Measurements from ENCODE around the gene ZNF358.
"Not testable (repeated sequence)": the region's sequence is repeated elsewhere in the genome, so short reads cannot be mapped to it uniquely, and the experiment has no call there.

Gene ZNF358

DNA sequence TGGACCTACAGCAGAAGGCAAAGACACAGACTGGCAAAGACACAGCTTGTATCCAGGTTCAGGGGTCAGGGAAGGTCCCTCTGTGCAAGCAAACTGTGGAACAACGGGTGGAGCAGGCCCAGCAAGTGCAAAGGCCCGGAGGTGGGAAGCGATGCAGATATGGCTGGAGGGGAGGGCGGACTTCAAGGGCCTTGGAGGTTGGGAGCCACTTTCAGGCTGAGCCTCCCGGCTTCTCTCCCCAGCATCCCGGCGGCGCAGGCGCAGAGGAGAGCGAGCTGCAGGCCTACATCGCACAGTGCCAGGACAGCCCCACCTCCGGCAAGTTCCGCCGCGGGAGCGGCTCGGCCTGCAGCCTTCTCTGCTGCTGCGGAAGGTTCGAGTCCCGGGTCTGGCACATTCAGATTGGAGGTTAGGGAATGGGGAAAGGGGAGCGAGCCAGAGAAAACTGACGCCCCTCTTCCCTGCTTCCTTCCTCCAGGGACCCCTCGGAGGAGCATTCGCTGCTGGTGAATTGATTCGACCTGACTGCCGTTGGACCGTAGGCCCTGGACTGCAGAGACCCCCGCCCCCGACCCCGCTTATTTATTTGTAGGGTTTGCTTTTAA lies 17.5 kb downstream of the ZNF358 start:
- FAIRE-seq, result no peak
- no peak for DNase-seq (ENCODE audit: insufficient read length, low spot score)
- TF ChIP-seq, protein P1, sequence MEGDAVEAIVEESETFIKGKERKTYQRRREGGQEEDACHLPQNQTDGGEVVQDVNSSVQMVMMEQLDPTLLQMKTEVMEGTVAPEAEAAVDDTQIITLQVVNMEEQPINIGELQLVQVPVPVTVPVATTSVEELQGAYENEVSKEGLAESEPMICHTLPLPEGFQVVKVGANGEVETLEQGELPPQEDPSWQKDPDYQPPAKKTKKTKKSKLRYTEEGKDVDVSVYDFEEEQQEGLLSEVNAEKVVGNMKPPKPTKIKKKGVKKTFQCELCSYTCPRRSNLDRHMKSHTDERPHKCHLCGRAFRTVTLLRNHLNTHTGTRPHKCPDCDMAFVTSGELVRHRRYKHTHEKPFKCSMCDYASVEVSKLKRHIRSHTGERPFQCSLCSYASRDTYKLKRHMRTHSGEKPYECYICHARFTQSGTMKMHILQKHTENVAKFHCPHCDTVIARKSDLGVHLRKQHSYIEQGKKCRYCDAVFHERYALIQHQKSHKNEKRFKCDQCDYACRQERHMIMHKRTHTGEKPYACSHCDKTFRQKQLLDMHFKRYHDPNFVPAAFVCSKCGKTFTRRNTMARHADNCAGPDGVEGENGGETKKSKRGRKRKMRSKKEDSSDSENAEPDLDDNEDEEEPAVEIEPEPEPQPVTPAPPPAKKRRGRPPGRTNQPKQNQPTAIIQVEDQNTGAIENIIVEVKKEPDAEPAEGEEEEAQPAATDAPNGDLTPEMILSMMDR (IDR thresholded peaks at IDR 0.05; ENCODE audit: insufficient read depth, missing control alignments), result no peak

- TF ChIP-seq, protein P1 (IDR thresholded peaks at IDR 0.05; ENCODE audit: insufficient read depth, missing control alignments), result no peak
- FAIRE-seq (no peak), DNase-seq (ENCODE audit: insufficient read length, low spot score) (peak; percentile 94)
These were observed 18.1 kb downstream of the ZNF358 start for GRCh38 chr19:7533925-7534480.

DNA sequence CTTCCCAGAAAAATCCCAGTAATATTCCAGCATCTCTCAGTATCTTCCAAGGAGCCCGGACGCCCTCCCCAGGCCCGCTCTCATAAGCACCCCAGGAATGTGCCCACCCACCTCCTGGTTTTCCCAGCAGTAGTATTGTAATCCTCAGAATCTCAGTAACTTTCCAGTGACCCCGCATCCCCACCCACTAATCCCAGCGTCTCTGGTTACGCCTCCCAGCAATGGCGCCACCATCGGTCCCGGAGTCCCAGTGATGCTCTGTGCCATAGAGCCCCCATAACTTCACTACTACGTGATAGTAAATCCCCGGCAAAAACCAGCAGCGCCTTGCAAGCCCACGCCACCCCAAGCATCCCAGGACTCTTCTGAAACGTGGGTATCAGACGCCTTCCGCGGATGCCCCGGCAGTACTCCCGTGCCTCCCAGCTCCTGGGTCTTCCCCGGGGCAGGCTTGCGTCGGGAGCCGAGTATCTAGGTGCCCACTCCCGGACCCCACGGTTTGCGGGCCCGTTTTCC lies 18.7 kb downstream of the ZNF358 start:
- FAIRE-seq (no peak), DNase-seq (ENCODE audit: insufficient read length, low spot score) (no peak)
- TF ChIP-seq, protein P1 (IDR thresholded peaks at IDR 0.05; ENCODE audit: insufficient read depth, missing control alignments), result peak; percentile 34

DNA sequence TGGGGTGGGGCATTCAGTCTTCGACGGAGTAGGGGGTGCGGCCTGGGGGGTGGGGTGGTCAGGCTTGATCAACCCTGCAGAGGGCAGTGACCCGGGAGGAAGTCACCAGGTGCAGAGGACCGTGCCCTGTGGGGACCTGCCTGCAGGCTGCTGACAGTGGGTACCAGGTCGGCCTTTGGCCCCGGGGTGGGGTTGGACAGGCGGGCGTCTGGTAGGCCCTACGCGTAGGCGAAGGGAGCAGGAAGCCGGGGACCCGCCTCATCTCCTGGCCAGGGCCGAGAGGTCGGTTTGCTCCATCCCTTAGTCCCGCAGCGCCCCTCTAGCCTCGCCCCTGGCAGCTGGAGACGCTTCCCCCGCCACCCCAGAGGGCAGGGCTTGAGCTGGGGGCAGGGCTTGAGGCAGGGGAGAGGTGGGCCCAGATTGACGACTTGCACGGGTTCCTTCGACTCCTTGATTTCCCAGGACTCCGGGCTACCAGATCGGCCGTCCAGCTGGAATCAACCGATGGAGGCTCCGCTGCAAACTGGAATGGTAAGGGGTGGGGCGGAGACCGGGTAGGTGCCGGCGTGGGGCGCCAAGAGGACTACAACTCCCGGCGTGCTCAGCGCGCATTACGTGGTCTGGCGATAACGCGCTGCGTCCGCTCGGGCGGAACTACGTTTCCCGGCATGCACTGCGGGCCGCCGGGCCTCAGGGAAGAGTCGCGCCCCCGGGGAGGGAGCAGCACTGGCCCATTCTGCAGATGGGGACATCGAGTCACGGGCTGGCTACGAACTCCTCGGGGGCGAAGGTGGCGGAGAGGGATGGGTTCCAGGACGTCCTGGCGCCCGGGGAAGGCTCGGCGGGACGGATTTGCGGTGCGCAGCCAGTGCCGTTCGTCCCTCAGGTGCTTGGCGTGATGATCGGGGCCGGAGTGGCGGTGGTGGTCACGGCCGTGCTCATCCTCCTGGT lies 19.4 kb downstream of the ZNF358 start, which contains the start of gene PNPLA6:
Gene PNPLA6, plus strand, starts transcription at position 671 of the 951 bp plus-strand sequence. Its CDS starts 72 bp downstream, at position 743.
- FAIRE-seq (no peak), DNase-seq (ENCODE audit: insufficient read length, low spot score) (peak; percentile 95)
- TF ChIP-seq, protein P1 (IDR thresholded peaks at IDR 0.05; ENCODE audit: insufficient read depth, missing control alignments), result no peak

GRCh38 chr19:7535998-7536695 lies 20.2 kb downstream of the ZNF358 start:
- FAIRE-seq (no peak), DNase-seq (ENCODE audit: insufficient read length, low spot score) (no peak)

DNA sequence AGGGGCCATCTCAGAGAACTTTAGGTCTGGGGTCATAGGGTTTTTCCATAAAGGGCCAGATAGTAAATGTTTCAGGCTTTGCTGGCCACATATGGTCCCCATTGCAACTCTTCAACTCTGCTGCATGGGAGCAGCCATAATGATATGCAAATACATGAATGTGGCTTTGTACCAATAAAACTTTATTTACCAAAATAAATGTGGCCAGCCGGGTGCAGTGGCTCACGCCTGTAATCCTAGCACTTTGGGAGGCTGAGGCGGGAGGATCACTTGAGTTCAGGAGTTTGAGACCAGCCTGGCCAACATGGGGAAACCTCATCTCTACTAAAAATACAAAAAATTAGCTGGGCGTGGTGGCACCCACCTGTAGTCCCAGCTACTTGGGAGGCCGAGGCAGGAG lies 23.1 kb downstream of the ZNF358 start:
- DNase-seq (ENCODE audit: insufficient read length, low spot score); FAIRE-seq: not testable (repeated sequence)

More at GRCh38 chr19:7535998-7536695, 20.2 kb downstream of the ZNF358 start:
- TF ChIP-seq, protein P1 (IDR thresholded peaks at IDR 0.05; ENCODE audit: insufficient read depth, missing control alignments), result no peak

Data from D721Med (cell line).